DMS153 (cell line): Measurements from ENCODE around the gene CXCL5.
"Not testable (repeated sequence)": the region's sequence is repeated elsewhere in the genome, so short reads cannot be mapped to it uniquely, and the experiment has no call there.

Source experiments
- DNase-seq: peaks from one replicate; lab custom pipeline; 2025; lab: John Stamatoyannopoulos, UW

Gene CXCL5

DNA sequence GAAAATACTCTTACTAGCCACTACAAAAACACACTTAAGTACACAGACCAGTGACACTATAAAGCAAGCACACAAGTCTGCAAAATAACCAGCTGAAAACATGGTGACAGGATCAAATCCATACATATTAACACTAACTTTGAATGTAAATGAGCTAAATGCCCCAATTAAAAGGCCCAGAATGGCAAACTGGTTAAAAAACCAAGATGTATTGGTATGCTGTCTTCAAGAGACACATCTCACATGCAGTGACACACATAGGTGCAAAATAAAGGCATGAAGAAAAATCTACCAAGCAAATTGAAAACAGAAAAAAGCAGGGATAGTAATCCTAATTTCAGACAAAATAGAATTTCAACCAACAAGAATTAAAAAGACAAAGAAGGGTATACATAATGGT lies 27.5 kb downstream of the CXCL5 start:
- no peak for DNase-seq

DNA sequence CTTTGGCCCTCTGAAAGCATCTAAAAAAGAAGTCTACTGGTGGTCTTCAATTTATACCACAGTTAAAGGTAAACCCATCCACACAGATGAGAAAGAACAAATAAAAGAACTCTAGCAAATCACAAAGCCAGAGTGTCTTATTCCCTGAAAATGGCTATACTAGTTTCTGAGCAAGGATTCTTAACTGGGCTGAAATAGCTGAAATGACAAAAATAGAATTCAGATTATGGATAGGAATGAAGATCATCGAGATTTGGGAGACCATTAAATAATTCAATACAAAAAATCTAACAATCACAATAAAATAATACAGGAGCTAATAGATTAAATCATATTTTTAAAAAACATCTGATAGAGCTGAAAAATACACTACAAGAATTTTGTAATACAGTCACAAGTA lies 28.5 kb downstream of the CXCL5 start:
- no peak for DNase-seq

DNA sequence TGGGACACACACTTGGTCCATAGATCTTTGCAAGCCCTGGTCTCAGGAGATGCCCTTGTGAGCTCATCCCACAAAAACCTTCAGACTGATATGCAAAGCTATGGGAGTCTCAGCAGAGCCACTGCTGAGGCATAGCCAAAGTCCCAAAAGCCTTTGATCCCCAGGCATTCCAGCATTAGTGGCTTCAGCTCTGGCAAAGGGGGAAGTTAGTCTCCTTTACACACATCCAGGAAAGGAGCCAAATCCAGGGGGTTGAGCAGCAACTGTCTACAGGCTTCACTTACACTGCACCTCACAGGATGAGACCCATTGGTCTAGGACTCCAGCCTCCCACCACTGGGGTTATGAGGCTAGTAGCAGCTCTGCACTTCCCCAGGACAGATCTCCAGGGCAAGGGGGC lies 30.6 kb downstream of the CXCL5 start:
- DNase-seq: no peak

GRCh38 chr4:73964862-73965611 lies 33.4 kb downstream of the CXCL5 start:
- DNase-seq: no peak

- no peak for DNase-seq
These were observed 35.8 kb downstream of the CXCL5 start for GRCh38 chr4:73962724-73963123.

DNA sequence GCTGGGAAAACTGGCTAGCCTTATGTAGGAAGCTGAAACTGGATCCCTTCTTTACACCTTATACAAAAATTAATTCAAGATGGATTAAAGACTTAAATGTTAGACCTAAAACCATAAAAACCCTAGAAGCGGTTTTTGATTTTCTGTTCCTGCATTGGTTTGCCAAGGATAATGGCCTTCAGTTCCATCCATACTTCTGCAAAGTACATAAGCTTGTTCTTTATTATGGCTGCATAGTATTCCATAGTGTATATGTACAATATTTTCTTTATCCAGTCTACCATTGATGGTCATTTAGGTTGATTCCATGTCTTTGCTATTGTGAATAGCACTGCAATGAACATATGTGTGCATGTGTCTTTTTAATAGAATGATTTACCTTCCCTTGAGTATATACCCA lies 39.4 kb downstream of the CXCL5 start:
- not testable (repeated sequence) for DNase-seq

DNA sequence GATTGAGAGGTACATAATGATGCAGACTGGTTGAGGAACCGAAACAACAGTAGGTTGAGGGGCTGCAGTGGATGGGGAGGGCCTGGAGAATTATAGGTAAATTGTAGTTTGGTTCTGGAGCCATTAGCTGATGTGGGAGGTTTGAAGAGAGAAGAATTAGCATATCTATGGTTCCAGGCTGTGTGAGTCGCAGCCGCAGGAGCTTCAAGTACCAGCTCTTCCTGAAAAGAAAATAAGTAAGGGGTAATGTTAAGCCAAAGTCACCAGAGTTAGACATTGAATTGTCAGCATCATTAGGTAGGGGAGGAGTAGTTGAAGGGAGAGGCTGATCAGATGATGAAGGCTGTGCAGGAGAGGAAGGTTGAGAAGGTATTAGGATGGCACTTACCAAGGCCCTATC lies 46.1 kb downstream of the CXCL5 start:
- DNase-seq: no peak

DNA sequence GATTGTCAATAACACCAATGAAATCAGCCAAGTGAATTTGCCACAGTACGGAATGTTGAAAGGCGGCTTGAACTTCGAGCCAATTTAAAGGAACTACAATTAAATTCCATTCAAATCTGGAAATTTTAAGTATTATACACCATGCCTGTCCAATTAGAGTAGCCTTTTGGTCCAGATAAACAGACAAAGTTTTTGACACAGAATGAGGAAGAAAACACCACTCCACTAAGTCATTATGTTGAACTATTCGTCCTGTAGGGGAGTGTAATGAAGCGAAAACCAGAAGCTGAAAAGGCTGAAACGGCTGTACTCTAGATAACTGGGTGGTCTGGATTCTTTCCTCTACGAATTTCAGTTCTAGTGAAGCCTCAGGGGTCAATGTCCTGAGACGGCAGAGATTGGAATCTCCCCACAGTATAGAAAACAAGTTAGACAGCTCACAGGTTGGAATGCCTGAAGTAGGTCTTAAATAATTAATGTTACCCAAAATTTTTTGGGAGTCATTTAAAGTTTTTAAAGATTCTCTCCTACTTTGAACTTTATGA lies 48.0 kb downstream of the CXCL5 start:
- DNase-seq: not testable (repeated sequence)

DNA sequence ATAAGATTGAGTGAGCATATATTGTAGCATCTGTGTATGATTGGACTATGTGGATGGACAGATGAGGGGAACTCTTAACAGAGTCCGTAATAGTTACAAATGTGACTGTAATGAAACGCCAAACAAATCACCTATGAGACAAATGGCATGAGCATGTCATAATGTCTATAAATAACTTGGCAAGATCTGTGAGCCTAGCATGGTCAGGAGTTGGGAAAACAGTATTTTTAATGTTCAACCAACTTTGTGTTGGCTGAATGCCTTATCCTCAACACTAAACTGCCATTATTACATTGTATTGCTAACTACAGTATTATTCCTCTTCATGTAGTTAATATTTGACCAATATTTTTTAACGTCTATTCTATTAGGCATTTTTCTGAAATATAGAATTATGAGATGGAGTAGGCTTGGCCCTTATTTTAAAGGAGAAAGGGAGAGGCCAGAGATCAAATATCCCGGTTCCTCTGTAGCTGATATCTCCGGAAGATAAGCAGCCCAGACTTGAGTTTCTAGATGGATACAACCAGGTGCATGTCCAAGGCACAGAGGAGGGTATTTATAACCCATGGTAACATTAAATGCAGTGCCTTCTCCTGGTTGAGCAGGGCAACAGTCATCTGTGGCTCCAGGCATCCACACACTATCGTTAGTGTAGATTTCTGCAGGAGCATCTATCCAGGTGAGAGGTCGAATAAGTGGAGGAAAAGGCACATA lies 49.3 kb downstream of the CXCL5 start:
- no peak for DNase-seq

DNA sequence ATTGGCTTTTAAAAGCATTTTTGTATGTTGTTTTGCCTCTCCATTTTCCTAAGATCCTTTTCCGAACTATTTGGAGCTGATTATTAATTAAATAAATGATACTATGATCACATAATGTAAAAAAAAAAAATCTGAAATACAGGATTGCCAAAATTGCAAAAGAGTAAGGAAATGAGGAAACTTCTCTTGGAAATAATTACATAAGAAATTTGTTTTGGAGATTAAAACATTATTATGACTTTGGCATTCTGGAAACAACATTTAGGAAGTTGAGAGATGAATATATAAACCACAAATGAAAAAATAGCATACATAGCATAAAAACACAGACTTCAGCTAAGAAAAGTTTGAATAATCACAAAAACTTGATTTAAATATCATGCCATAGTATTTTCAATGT lies 50.2 kb downstream of the CXCL5 start:
- no peak for DNase-seq

GRCh38 chr4:73947239-73947985 lies 51.1 kb downstream of the CXCL5 start:
- DNase-seq: no peak

- peak; percentile 43 for DNase-seq
These were observed 52.6 kb downstream of the CXCL5 start for GRCh38 chr4:73945674-73946449.
